Measurements from ENCODE around the gene EXOC6B.

The EXOC6B gene

GRCh38 chr2:72204156-72204785, 621.6 kb downstream of the EXOC6B start:
- DNase-seq: no peak

DNA sequence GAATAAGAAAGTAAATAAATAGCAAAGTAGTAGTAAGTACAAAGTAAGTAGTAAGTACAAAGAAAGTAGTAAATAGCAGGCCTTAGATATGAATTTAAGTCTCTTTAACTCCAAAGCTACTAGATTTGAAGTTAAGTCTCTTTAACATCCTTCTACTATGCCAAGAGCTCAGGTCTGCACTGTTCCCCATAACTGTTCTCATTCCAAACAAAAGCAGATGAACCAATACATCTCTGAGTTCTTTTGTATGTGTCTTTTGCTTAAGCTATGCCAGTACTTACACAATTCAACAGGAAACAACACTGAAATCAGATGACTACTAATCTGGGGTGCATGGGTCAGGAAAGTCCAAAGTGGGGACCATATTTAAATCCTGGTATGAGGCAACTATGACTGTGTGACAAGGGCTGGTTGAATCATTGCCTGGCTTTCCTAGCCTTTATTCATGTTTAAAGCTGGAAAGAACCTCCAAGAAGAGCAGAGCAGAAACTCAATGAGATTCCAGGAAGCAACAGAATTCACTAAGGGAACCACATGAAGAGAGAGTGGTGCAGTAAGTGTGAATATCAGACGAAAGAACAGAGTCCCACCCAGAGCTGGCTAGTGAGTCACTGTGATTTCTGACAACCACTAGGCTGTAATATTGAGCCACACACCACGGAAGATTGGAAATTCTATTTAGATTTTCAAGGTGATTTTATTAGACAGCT, 627.1 kb downstream of the EXOC6B start:
- no peak for DNase-seq

DNA sequence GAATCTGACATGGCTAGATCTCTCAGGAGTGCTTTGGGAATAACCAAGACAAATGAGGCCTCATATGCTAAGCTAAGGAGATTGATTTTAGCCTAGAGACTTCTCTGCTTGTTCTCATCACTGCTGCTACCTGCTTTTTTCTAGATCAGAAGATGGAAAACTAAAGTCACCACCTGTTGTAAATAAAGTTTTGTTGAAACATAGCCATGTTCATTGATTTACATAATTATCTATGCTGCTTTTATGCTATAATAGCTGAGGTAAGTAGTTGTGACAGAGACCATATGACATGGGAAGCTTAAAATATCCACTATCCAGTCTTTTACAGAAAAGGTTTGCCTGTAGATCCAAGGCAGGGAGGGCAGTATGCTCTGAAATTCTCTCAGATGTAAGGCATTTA, 632.1 kb downstream of the EXOC6B start:
- no peak for DNase-seq

- DNase-seq: no peak
These were observed 634.4 kb downstream of the EXOC6B start for GRCh38 chr2:72191441-72191840.

- DNase-seq: no peak
These were observed 640.6 kb downstream of the EXOC6B start for GRCh38 chr2:72185206-72185605.

DNA sequence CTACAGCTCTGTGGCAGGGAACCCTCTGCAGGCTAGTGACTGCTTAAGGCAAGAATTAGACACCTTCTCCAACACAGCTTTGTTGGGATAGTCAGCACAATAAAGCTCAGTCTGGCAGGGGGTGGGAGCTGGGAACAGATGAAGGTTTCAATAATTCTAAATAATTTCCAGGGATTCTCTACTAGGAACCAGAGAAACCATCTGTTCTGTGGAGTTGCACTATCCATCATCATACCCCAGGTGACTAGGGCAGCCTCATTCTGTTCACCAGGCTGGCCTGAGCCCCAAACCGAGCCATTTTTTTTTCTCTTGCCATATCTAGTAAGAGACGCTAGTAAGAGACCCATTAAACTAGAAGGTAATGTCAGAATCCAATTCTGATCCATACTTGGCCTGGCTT, 642.4 kb downstream of the EXOC6B start:
- DNase-seq: no peak

- DNase-seq: no peak
These were observed 642.8 kb downstream of the EXOC6B start for GRCh38 chr2:72183016-72183415.

DNA sequence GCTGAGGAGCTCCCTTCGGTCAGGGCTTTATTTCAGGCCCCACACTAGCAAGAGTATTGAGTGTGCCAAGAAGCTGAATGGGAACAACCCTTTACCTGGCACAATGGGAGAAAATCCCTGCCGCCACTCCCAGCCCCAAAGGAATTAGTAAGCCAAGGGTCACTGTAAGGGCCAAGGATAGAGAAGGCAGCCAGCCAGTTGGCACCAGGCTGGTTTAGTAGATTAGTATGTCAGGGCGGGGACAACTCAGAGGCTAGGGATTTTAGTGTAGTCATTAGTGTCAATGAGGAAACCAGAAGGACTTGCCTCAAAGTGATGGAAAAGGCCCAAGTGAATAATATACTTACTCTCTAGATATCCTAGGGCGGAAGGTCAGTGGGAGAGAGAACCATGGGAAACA, 643.3 kb downstream of the EXOC6B start:
- no peak for DNase-seq

DNA sequence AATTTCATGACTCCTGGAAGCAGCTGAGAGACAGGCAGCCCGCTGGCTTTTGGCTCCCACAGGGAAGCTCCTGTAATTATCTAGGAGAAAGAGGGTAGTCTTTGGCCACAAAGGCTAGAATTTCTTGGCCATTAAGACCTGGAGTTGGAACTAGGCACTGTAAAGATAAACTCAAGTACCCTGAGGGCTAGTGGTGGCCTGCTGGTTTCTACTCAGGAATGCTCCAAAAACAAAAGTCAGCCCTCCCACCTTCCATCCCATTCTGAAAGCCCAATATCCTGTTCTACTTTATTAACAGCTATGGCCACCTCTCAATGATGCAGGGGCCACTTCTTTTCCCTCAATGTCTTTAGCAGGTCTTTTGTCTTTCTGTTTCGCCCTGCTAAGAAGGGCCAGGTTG, 644.2 kb downstream of the EXOC6B start:
- no peak for DNase-seq

DNA sequence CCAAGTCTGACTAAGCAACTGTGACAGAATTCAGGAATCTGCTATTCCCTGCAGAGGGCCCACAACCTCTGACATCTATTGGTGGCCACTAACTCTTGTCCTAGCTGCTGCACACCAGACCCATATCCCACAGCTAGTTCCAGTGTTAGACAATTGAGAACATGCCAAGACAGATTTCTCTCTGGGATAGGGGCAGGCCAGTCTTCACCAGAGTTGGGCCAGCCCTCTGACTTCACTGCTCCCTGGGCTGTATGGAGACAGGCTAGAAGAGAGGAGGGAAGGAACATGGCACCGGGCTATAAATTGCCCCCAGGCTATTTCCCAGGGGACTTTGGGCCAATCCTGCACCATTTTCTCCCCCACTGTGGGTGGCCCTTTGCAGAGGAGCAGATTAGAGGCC, 645.5 kb downstream of the EXOC6B start:
- no peak for DNase-seq

DNA sequence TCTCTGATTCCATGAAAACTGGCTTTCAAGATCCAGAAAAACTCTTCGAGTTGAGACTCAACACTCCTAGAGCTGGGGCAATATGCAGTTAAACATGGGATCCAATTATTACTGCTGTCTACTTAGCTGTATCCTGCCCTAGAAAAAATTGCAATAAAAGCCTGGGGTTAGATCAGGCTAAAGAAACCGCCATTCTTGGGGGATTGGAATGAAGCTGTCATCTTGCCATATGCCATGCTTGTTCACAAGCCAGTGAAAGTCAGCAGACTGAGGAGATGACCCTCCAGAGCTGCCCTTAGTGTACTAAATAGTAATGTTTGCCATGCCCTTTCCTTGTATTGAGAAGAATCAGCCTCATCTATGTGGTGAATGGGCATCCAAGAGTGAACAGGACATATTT, 647.3 kb downstream of the EXOC6B start:
- DNase-seq: no peak

DNA sequence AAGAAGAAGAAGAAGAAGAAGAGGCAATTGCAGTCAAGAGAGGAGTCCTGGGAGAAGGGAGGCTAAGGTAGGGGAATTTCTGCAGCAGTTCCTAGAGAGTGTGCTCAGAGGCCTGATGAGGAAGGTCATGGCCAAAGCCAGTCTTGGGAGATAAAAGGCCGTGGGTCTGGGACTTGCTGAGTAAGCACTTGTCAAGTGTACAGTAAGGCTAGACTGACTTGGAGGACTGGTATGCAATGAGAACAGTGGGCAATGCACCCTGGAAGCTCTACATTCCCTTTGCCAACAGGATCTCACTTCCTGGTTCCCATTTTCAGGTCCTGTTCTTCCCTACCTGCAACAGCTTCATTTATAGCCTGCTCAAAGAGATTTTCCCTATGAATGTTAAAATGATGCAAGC, 649.6 kb downstream of the EXOC6B start:
- no peak for DNase-seq

- DNase-seq: no peak
These were observed 650.2 kb downstream of the EXOC6B start for GRCh38 chr2:72175636-72176035.

- DNase-seq: no peak
These were observed 652.1 kb downstream of the EXOC6B start for GRCh38 chr2:72173640-72174321.

GRCh38 chr2:72172478-72172877, 653.4 kb downstream of the EXOC6B start:
- DNase-seq: no peak

- no peak for DNase-seq
These were observed 659.6 kb downstream of the EXOC6B start for GRCh38 chr2:72166279-72166678.

- DNase-seq: no peak
These were observed 660.0 kb downstream of the EXOC6B start for GRCh38 chr2:72165792-72166191.

- no peak for DNase-seq
These were observed 663.3 kb downstream of the EXOC6B start for GRCh38 chr2:72162574-72162973.

DNA sequence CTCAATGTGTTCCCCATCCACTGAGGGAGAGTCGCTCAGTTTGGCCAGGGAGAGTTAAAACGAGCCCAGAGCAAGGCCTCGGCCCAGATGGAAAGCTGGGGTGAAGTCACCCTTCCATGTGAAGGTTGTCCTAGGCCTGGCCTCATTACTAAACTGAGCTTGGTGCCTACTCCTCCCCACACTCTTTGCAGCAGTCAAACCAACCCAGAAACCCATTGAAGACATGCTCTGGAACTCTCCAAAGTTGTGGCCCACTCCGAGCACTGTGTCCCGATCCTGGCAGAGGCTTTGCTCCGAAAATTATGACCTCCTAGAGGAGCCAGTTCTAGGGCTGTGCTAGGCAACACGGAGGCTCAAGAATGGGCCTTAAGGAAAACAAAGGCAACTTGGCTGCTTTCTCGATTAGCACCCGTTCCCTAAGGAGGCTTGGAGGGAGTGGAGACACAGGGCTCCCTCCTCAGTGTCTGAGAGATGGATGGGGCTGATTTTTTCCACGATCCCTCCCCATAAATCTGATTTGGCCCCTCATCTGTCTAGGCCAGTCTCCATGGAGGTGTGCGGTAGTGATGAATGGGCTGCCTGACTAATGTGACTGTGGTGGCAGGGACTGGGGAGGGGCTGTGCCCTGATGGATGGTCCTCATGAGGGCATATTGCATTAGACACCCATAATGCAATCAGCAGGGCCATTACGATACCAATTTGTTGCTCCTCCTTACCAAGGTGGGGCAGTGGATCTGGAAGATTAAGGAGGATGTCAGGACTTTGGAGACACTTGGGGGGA, 666.4 kb downstream of the EXOC6B start:
- no peak for DNase-seq

DNA sequence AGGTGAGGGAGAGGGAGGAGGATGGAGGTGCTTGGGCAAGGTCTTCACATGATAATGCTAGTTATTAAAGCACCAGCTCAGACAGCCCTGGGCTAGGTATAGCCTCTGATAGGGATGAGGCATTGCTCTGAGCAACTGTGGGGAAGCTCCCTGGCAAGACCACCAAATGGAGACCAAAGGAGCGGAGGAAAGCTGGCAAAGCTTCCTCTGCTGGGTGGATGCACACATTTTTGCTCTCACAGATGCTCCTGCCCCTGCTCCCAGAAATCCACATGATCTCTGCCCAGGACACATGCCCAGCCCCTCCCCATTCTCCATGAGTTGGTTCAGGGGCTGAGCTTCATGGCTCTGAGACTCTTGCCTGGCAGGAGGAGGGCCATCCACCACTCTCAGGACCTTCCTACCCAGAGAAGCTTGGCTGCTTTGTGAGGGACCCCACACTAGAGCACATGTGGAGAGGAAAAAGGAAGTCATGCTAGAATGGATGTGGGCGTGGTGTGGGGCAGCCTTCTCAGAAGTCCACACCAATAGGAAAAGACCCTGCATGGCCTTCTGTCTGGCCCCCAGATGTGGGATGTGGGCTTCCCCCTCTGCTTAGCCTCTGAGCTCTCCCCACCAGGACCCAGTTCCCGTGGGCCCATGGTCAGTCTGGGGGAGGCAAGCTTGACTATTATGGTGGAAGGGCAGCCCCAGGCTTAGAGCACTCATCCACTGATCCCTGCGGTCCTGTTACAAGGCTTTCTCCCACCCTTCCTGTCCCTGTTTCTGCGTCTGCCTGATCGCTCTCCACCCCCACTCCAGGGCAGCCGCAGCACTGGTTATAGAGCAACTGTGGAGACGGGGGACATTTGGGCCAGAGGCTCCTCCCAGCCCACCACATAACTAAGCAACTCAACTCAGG, 667.7 kb downstream of the EXOC6B start:
- no peak for DNase-seq

- no peak for DNase-seq
These were observed 669.0 kb downstream of the EXOC6B start for GRCh38 chr2:72156872-72157271.

- no peak for DNase-seq
These were observed 670.1 kb downstream of the EXOC6B start for GRCh38 chr2:72155737-72156136.

All from SIG-M5 (cell line).